Measurements from ENCODE around the gene CASZ1.

DNA sequence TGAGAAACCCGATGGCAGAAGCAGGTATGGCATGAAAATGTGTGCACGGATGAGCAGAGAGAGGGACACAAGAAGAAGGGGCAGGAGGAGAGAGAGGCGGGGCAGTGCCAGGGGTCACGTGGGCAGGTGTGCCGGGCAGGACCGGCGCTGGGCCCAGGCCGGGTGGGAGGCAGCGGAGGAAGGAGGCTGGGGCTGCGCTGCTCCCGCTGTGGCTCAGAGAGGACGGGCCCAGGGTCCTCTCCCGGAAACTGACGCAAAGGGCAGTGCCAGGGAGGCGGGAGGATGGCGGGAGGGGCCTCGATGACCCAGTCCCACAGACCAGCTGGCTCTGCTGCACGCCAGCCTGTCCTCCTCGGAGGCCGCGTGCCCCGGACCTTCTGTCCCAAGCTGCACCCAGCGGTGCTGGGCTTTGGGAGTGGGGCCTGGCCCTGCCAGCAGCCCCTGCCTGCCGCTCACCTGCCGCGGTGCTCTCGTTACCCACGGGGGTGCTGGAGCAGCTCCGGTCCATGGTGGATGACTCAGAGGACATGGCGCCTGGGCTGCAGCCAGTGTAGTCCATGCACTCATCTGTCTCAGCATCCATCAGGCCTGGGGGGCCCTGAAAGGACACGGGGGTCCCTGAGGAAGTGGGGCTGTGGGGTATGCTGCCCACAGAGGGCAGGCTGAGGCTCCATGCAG, 153.9 kb downstream of the CASZ1 start:
- TF ChIP-seq, protein P1, sequence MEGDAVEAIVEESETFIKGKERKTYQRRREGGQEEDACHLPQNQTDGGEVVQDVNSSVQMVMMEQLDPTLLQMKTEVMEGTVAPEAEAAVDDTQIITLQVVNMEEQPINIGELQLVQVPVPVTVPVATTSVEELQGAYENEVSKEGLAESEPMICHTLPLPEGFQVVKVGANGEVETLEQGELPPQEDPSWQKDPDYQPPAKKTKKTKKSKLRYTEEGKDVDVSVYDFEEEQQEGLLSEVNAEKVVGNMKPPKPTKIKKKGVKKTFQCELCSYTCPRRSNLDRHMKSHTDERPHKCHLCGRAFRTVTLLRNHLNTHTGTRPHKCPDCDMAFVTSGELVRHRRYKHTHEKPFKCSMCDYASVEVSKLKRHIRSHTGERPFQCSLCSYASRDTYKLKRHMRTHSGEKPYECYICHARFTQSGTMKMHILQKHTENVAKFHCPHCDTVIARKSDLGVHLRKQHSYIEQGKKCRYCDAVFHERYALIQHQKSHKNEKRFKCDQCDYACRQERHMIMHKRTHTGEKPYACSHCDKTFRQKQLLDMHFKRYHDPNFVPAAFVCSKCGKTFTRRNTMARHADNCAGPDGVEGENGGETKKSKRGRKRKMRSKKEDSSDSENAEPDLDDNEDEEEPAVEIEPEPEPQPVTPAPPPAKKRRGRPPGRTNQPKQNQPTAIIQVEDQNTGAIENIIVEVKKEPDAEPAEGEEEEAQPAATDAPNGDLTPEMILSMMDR (IDR thresholded peaks at IDR 0.05 in 8 of 11, conservative IDR thresholded peaks at IDR 0.05 in 3 of 11): no peak
- TF ChIP-seq POLR2AphosphoS5 (IDR thresholded peaks at IDR 0.05): no peak

Data from spleen (tissue), 7 donors.